Fibroblast of villous mesenchyme (primary cell): ENCODE measurements around the gene ZFAND3. TPM values are rescaled to one million over a fixed set of nuclear protein-coding genes. Genes with fewer than 3 reads are reported as not detected.

Source experiments
- DNase-seq: peaks from one replicate; pipeline ENCODE4 v3.0.0-alpha.2; 2010; ENCODE audit warnings: low read depth
- H3K4me3 ChIP-seq: 2 replicates; pipeline ENCODE4 v1.5.1; 2011; ENCODE audit warnings: low read depth, mild to moderate bottlenecking, low read length
- small RNA-seq: library from RNA; depleted of rRNA; stranded (forward); fragments of <200 nt; gene quantifications from one replicate; pipeline ENCODE3, GENCODE V24; 2012
- total RNA-seq: library from RNA; depleted of rRNA; stranded (reverse); fragments of >200 nt; gene quantifications from 2 replicates; pipeline ENCODE4 v1.2.3, GENCODE V29; 2012
- TF ChIP-seq, protein P1 (sequence below): IDR thresholded peaks from 2 replicates; pipeline ENCODE4 v1.5.1; 2012; ENCODE audit warnings: low read depth, mild to moderate bottlenecking, low read length; ENCODE audit not compliant: insufficient read depth

Gene ZFAND3
- total RNA-seq, 1 donor, result 20.3 TPM

- no peak overlapping the region for H3K4me3 ChIP-seq
- no peak for DNase-seq
- TF ChIP-seq, protein P1, sequence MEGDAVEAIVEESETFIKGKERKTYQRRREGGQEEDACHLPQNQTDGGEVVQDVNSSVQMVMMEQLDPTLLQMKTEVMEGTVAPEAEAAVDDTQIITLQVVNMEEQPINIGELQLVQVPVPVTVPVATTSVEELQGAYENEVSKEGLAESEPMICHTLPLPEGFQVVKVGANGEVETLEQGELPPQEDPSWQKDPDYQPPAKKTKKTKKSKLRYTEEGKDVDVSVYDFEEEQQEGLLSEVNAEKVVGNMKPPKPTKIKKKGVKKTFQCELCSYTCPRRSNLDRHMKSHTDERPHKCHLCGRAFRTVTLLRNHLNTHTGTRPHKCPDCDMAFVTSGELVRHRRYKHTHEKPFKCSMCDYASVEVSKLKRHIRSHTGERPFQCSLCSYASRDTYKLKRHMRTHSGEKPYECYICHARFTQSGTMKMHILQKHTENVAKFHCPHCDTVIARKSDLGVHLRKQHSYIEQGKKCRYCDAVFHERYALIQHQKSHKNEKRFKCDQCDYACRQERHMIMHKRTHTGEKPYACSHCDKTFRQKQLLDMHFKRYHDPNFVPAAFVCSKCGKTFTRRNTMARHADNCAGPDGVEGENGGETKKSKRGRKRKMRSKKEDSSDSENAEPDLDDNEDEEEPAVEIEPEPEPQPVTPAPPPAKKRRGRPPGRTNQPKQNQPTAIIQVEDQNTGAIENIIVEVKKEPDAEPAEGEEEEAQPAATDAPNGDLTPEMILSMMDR, result no peak
These were observed 378.7 kb downstream of the ZFAND3 start for GRCh38 chr6:38198219-38198618.

Small RNA genes within 50 kb of the gene (small RNA-seq; reads per million reads assigned to genes)
- not detected for gene RN7SL285P
- gene RNU1-87P, result not detected

Other genes with a start within 250 kb of the ZFAND3 start
- gene MDGA1, start 121.8 kb upstream of the ZFAND3 start, total RNA-seq, result 5.2 and 5.8 TPM in 2 replicates